HFFc6 (cell line): ENCODE results near the gene DGUOK. TPM values are rescaled to one million over a fixed set of nuclear protein-coding genes. Genes with fewer than 3 reads are reported as not detected.

Source experiments
- DNase-seq: peaks from one replicate; pipeline ENCODE4 v3.0.0-alpha.2; 2018
- H3K27ac Mint-ChIP-seq: 2 replicates; pipeline ENCODE4 v1.8.0; 2020; ENCODE audit warnings: mild to moderate bottlenecking, mixed read lengths
- H3K27me3 Mint-ChIP-seq: 2 replicates; pipeline ENCODE4 v1.8.0; 2021; ENCODE audit warnings: mild to moderate bottlenecking, moderate library complexity, mixed read lengths; ENCODE audit not compliant: insufficient read depth
- H3K36me3 Mint-ChIP-seq: 2 replicates; pipeline ENCODE4 v1.8.0; 2021; ENCODE audit warnings: low read depth, mixed read lengths
- H3K4me1 Mint-ChIP-seq: 2 replicates; pipeline ENCODE4 v1.8.0; 2020; ENCODE audit warnings: low read depth, mixed read lengths
- H3K4me3 Mint-ChIP-seq: 2 replicates; pipeline ENCODE4 v1.8.0; 2020; ENCODE audit warnings: mild to moderate bottlenecking, moderate library complexity, mixed read lengths
- H3K9me3 Mint-ChIP-seq: 2 replicates; pipeline ENCODE4 v1.8.0; 2020; ENCODE audit warnings: mild to moderate bottlenecking, mixed read lengths
- total RNA-seq, 6 experiments: library from RNA; stranded (reverse); fragmentation: NEBNext Ultra II Directional; extraction: Animal tissue kit (Norgen Biotek cat#: 25700); gene quantifications; 2 replicates in 1 of 6; 3 replicates in 5 of 6; pipeline ENCODE4 v1.2.3, GENCODE V29; 2021
- TF ChIP-seq, protein P1 (sequence below): fragments of 200-600 bp; sonication (generic); IDR thresholded peaks from 2 replicates; pipeline ENCODE4 v1.5.0; 2021; ENCODE audit warnings: antibody characterized with exemption, mild to moderate bottlenecking

DGUOK gene
- total RNA-seq, 6 experiments from 2014 or later: 63.2 to 73.3 (median 69.3) TPM

DNA sequence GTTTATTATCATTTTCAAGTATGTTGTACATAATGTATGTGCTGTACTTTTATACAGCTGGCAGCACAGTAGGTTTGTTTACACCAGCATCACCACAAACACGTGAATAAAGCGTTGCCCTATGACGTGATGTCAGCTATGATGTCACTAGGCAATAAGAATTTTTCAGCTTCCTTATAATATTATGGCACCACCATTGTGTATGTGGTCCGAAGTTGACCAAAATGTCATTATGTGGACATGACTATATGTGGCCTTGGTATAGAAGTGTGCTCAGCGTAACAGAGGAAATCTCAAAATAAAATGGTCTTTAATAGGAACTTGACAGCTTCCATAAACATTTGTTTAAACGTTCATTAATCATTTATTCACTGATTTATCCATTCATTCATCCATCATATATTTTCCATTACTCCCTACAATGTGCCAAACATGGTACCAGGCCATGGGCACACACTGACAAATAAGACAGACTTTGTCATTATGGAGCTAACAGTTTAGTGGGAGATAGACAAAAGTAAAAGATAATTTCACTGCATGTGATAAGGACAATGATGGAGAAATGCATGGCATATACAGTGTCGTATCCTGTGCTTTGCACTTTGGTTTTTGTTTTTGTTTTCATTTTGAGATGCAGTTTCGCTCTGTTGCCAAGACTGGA, 15.0 kb upstream of the DGUOK start:
- H3K27ac Mint-ChIP-seq: no peak overlapping the region
- no peak for DNase-seq
- TF ChIP-seq, protein P1, sequence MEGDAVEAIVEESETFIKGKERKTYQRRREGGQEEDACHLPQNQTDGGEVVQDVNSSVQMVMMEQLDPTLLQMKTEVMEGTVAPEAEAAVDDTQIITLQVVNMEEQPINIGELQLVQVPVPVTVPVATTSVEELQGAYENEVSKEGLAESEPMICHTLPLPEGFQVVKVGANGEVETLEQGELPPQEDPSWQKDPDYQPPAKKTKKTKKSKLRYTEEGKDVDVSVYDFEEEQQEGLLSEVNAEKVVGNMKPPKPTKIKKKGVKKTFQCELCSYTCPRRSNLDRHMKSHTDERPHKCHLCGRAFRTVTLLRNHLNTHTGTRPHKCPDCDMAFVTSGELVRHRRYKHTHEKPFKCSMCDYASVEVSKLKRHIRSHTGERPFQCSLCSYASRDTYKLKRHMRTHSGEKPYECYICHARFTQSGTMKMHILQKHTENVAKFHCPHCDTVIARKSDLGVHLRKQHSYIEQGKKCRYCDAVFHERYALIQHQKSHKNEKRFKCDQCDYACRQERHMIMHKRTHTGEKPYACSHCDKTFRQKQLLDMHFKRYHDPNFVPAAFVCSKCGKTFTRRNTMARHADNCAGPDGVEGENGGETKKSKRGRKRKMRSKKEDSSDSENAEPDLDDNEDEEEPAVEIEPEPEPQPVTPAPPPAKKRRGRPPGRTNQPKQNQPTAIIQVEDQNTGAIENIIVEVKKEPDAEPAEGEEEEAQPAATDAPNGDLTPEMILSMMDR: no peak
- no peaks in the 10 kb centered on the region for H3K9me3 Mint-ChIP-seq
- peaks cover 31% of the 10 kb centered on the region for H3K27me3 Mint-ChIP-seq
- no peaks in the 10 kb centered on the region for H3K36me3 Mint-ChIP-seq
- H3K4me1 Mint-ChIP-seq: no peaks in the 10 kb centered on the region
- H3K4me3 Mint-ChIP-seq: no peak overlapping the region

DNA sequence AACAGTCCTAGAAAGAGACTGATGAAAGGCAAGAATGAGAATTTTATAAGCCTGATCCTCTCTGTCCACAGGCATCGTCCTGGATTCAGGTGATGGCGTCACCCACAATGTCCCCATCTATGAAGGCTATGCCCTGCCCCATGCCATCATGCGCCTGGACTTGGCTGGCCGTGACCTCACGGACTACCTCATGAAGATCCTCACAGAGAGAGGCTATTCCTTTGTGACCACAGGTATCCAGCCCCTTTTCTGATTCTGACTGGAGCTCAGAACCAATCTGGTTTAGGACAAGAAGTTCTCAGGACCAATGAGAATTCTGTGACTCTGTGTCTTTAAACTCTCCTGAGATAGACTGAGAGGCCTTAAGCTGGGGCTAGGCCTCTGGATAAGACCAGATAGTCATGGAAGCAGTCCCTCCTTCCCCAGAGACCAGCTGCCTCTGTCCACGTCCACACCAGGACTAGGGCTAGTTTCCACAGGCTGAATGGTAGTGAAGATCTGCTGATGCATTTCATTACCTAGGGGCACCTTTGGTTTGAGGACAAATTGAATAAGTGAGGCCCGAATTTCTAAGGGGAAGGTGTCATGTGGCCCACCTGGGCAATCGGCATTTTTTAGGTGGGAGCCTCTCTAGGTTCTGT, 13.1 kb upstream of the DGUOK start:
- no peaks in the 10 kb centered on the region for H3K4me1 Mint-ChIP-seq
- H3K27ac Mint-ChIP-seq: no peak overlapping the region
- no peak overlapping the region for H3K4me3 Mint-ChIP-seq
- H3K27me3 Mint-ChIP-seq: peaks cover 38% of the 10 kb centered on the region
- DNase-seq: no peak
- no peaks in the 10 kb centered on the region for H3K9me3 Mint-ChIP-seq
- no peaks in the 10 kb centered on the region for H3K36me3 Mint-ChIP-seq
- TF ChIP-seq, protein P1: no peak

DNA sequence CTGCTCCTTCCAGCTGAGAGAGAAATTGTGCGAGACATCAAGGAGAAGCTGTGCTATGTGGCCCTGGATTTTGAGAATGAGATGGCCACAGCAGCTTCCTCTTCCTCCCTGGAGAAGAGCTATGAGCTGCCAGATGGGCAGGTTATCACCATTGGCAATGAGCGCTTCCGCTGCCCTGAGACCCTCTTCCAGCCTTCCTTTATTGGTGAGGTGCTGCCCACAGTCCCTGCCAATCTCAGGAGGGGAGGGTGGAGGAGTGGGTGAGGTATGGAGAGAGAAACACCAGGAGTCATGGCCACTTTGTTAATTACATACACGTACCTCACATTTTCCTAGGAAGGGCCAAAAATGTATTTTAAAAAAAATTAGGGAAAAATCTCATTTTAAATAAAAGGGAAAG, 12.0 kb upstream of the DGUOK start:
- no peaks in the 10 kb centered on the region for H3K9me3 Mint-ChIP-seq
- TF ChIP-seq, protein P1: no peak
- no peaks in the 10 kb centered on the region for H3K36me3 Mint-ChIP-seq
- H3K27me3 Mint-ChIP-seq: peaks cover 39% of the 10 kb centered on the region
- no peaks in the 10 kb centered on the region for H3K4me1 Mint-ChIP-seq
- no peak for DNase-seq
- H3K4me3 Mint-ChIP-seq: no peak overlapping the region
- H3K27ac Mint-ChIP-seq: no peak overlapping the region

DNA sequence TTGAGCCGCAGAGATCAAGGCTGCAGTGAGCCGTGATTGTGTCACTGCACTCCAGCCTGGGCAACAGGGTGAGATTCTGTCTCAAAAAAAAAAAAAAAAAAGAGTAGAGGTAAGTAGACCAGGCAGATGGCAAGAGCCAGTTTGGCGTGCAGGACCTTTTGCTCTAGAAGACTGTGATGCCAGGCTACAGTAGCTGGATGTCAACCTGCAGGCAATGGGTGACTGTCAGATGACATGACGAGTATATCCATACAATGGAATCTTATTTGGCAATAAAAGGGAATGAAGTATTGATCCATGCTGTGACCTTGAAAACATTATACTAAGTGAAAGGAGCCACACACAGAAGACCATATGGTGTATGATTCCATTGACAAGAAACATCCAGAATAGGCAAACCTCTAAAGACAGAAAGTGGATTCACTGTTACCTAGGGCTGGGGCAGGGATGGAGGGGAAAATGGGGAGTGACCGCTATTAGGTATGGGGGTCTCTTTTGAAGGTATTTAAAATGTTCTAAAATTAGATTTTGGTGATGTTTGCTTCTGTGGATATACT, 11.2 kb upstream of the DGUOK start:
- TF ChIP-seq, protein P1: no peak
- Mint-ChIP-seq H3K4me1 (no peaks in the 10 kb centered on the region), H3K4me3 (no peak overlapping the region), H3K36me3 (no peaks in the 10 kb centered on the region), H3K27me3 (peaks cover 41% of the 10 kb centered on the region), H3K9me3 (no peaks in the 10 kb centered on the region), H3K27ac (no peak overlapping the region)
- no peak for DNase-seq

DNA sequence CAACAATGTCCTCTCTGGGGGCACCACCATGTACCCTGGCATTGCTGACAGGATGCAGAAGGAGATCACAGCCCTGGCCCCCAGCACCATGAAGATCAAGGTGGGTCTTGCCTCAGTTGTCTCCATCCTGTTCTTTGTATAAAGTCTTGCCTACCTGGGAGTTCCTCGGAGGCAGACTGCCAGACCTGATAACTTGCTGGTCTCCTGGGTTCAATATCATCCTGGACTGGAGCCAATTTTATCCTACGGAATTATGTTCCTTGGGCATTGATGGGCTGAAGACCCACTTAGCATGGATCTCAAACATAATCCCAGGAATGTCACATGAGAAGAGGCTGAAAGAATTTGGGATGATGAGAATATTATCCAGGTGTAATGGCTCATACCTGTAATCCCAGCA, 10.0 kb upstream of the DGUOK start:
- H3K27ac Mint-ChIP-seq: no peak overlapping the region

More for the DNA sequence above, 10.0 kb upstream of the DGUOK start:
- H3K9me3 Mint-ChIP-seq: no peaks in the 10 kb centered on the region
- H3K27me3 Mint-ChIP-seq: peaks cover 52% of the 10 kb centered on the region
- H3K4me3 Mint-ChIP-seq: no peak overlapping the region
- H3K4me1 Mint-ChIP-seq: no peaks in the 10 kb centered on the region
- no peaks in the 10 kb centered on the region for H3K36me3 Mint-ChIP-seq
- DNase-seq: no peak
- TF ChIP-seq, protein P1: no peak
